Prostate gland (tissue), 2 donors: ENCODE data around the gene SSC5D. TPM values are rescaled to one million over a fixed set of nuclear protein-coding genes. Genes with fewer than 3 reads are reported as not detected.

Experiments used
- DNase-seq: peaks from one replicate; pipeline ENCODE4 v3.0.0-alpha.2; 2019; ENCODE audit warnings: low spot score
- H3K27ac ChIP-seq, 2 donors: fragments of 200-600 bp; sonication (generic); 2 replicates each; pipeline ENCODE4 v1.5.1; 2017 to 2019
- H3K27me3 ChIP-seq: fragments of 200-600 bp; sonication (generic); replicated peaks from 2 replicates; pipeline ENCODE4 v1.5.1; 2019; ENCODE audit not compliant: insufficient read depth
- H3K36me3 ChIP-seq, 2 donors: fragments of 200-600 bp; sonication (generic); 1 replicate in 1 of 2; 2 replicates in 1 of 2; pipeline versions ENCODE4 v1.5.1 to v1.8.1; 2017 to 2019
- H3K4me1 ChIP-seq: fragments of 200-600 bp; sonication (generic); replicated peaks from 2 replicates; pipeline ENCODE4 v1.5.1; 2019
- H3K4me3 ChIP-seq, 2 donors: fragments of 200-600 bp; sonication (generic); 2 replicates each; pipeline ENCODE4 v1.5.1; 2017 to 2019
- H3K9me3 ChIP-seq: fragments of 200-600 bp; sonication (generic); 2 replicates; pipeline ENCODE4 v1.5.1; 2017
- POLR2A ChIP-seq: fragments of 450-650 bp; IDR thresholded peaks from one replicate; pipeline ENCODE4 v1.6.1; 2016; ENCODE audit warnings: antibody characterized with exemption, mild to moderate bottlenecking
- POLR2AphosphoS5 ChIP-seq: sonication (generic); formaldehyde crosslinking; IDR thresholded peaks from one replicate; pipeline ENCODE4 v1.6.1; 2017; ENCODE audit warnings: antibody characterized with exemption
- WGBS: methylation state at CpG from one replicate; pipeline ENCODE4 v1.1.5; 2018; 5-methylcytosine and 5-hydroxymethylcytosine counted together
- intact Hi-C: fragments of 100-400 bp; cut with DNase I; formaldehyde crosslinking; loops from one replicate; pipeline ENCODE4 v1.14.2; 2022
- total RNA-seq, 2 donors: library from RNA; depleted of rRNA; stranded (reverse); fragments of >200 nt; gene quantifications; one replicate each; pipeline ENCODE4 v1.1.0, GENCODE V29; 2016
- TF ChIP-seq, protein P1 (sequence below), 4 experiments: fragments of 200-600 bp in 2 of 4; fragments of 450-650 bp in 2 of 4; sonication (generic) in 2 of 4; IDR thresholded peaks; 1 replicate in 3 of 4; 2 replicates in 1 of 4; pipeline ENCODE4 v1.5.1; 2016 to 2019; ENCODE audit warnings: antibody characterized with exemption in 4 of 4, mild to moderate bottlenecking in 2 of 4, moderate library complexity in 2 of 4

The SSC5D gene
- total RNA-seq, 2 donors from 2014 or later: 5.6 to 8.6 TPM

DNA sequence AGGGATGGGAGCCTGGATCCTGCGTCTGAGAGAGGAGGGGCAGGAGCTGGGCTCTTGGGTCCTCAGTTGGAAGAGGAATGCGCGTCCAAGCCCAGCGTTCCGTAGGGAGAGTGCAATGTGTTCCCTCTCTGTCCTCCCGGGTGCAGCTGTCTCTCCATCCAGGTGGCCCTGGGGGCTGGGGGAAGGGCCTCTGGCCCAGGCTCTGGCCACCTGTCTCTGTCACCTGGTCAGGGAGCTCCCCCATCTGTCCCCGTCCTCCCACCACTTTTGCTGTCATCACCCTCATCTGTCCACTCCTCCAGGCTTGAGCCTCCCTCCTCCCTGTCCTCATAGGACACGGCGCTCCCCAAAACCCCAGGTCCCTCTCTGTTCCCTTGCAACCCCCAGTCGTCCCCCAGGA is 52.4 kb downstream of the SSC5D start:
- no peak for DNase-seq

DNA sequence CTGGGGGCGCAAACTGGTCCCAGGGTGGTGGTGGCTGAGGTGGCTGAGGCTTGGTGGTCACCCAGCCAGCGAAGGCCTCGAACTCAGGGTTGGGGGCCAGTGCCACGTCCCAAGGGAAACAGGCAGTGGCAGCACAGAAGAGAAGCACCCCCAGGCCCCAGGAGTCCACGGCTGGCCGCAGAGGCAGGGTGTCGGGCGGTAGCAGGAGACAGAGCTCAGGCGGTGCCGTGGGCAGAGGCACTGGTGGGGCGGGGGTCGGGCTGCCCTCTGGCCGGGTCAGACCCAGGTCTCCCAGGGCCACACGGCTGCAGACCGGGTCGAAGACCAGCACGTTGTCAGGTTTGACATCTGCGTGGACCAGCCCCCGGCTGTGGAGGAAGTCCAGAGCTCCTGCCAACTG is 52.9 kb downstream of the SSC5D start:
- Histone ChIP-seq H3K4me1 (no peaks in the 10 kb centered on the region), H3K9me3 (no peaks in the 10 kb centered on the region), H3K36me3 (no peaks in the 10 kb centered on the region), H3K4me3 (no peak overlapping the region), H3K27me3 (no peaks in the 10 kb centered on the region), H3K27ac (no peak overlapping the region)
- no peak for TF ChIP-seq POLR2A
- no peak for DNase-seq
- intact Hi-C loops: no loop called here
- WGBS: 78% methylated on average over 17 of the region's 19 CpGs

More for the DNA sequence above, 52.4 kb downstream of the SSC5D start:
- 32% methylated on average over 10 of the region's 10 CpGs for whole genome bisulfite sequencing
- Histone ChIP-seq H3K9me3 (no peaks in the 10 kb centered on the region), H3K27ac (no peak overlapping the region), H3K36me3 (no peaks in the 10 kb centered on the region), H3K27me3 (no peaks in the 10 kb centered on the region), H3K4me1 (no peaks in the 10 kb centered on the region), H3K4me3 (no peak overlapping the region)
- TF ChIP-seq, protein P1, sequence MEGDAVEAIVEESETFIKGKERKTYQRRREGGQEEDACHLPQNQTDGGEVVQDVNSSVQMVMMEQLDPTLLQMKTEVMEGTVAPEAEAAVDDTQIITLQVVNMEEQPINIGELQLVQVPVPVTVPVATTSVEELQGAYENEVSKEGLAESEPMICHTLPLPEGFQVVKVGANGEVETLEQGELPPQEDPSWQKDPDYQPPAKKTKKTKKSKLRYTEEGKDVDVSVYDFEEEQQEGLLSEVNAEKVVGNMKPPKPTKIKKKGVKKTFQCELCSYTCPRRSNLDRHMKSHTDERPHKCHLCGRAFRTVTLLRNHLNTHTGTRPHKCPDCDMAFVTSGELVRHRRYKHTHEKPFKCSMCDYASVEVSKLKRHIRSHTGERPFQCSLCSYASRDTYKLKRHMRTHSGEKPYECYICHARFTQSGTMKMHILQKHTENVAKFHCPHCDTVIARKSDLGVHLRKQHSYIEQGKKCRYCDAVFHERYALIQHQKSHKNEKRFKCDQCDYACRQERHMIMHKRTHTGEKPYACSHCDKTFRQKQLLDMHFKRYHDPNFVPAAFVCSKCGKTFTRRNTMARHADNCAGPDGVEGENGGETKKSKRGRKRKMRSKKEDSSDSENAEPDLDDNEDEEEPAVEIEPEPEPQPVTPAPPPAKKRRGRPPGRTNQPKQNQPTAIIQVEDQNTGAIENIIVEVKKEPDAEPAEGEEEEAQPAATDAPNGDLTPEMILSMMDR (IDR thresholded peaks at IDR 0.05): no peak
- no peak for TF ChIP-seq POLR2A
- TF ChIP-seq POLR2AphosphoS5: no peak
- intact Hi-C loops: no loop called here

DNA sequence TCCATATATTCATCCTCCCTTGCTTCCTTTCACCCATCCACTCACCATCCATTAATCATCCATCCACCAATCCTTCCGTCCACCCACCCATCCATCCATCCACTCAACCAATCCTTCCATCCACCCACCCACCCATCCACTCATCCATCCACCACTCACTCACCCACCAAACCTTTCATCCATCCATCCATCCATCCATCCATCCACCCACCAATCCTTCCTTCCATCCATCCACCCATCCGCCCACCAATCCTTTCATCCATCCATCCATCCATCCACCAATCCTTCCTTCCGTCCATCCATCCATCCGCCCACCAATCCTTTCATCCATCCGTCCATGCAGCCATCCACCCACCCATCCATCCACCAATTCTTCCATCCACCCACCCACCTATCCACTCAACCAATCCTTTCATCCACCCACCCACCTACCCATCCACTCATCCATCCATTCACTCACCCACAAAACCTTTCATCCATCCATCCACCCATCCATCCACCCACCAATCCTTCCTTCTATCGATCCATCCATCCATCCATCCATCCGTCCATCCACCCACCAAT is 54.1 kb downstream of the SSC5D start:
- H3K4me3 ChIP-seq: no peak overlapping the region
- no peaks in the 10 kb centered on the region for H3K27me3 ChIP-seq
- no peak overlapping the region for H3K27ac ChIP-seq
- WGBS: 94% methylated on average over 7 of the region's 7 CpGs
- no peak for TF ChIP-seq POLR2A
- TF ChIP-seq, protein P1 (IDR thresholded peaks at IDR 0.05): no peak
- no peak for TF ChIP-seq POLR2AphosphoS5
- no peak for DNase-seq
- no peaks in the 10 kb centered on the region for H3K9me3 ChIP-seq
- intact Hi-C loops: no loop called here
- H3K36me3 ChIP-seq: no peaks in the 10 kb centered on the region
- no peaks in the 10 kb centered on the region for H3K4me1 ChIP-seq

DNA sequence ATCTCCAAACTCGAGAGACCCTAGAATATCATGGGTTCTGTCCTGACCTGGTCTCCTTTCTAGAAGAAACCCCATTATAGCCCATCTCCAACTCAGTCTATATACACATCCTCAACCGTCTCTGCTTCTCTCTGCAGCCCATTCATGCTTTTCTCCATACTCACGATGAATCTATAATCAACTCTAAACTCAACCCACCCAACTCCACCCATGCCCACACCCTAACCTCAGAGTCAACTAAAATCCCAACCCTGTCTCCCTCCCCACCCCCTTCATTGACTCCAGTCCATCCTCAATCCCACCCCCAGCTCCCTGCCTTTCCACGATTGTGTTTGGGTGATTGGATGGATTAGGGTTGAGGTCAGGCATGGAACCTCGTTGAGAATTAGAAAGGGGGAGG is 55.3 kb downstream of the SSC5D start:
- Histone ChIP-seq H3K4me1 (no peaks in the 10 kb centered on the region), H3K27me3 (no peaks in the 10 kb centered on the region), H3K9me3 (no peaks in the 10 kb centered on the region), H3K36me3 (no peaks in the 10 kb centered on the region), H3K27ac (no peak overlapping the region), H3K4me3 (no peak overlapping the region)
- intact Hi-C loops: no loop called here
- TF ChIP-seq, protein P1 (IDR thresholded peaks at IDR 0.05): no peak
- TF ChIP-seq POLR2A (no peak), POLR2AphosphoS5 (no peak)
- DNase-seq: no peak
- 65% methylated on average over 5 of the region's 5 CpGs for WGBS

DNA sequence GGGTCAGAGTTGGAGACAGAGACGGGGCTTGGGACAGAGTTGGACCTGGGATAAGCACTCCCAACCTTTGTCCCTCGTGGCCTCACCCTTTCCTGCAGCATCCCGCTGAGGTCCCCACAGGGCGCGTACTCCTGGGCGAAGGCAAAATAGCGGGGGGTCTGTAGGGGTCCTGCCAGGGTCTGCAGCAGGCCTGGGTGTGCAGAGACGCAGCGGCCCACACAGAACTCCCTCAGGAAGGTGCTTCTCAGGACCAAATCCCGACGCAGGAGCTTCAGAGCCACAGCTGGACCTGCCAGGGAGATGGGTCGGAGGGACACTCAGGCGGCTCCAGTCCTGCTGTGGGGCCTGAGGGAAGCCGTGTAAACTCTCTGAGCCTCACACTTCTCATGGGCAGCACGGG is 55.8 kb downstream of the SSC5D start:
- whole genome bisulfite sequencing: 86% methylated on average over 15 of the region's 15 CpGs
- TF ChIP-seq, protein P1 (IDR thresholded peaks at IDR 0.05): no peak
- TF ChIP-seq POLR2AphosphoS5: no peak
- TF ChIP-seq POLR2A: no peak
- no peaks in the 10 kb centered on the region for H3K36me3 ChIP-seq
- intact Hi-C loops: no loop called here
- DNase-seq: no peak
- no peak overlapping the region for H3K4me3 ChIP-seq
- H3K9me3 ChIP-seq: no peaks in the 10 kb centered on the region
- no peaks in the 10 kb centered on the region for H3K4me1 ChIP-seq
- no peak overlapping the region for H3K27ac ChIP-seq
- no peaks in the 10 kb centered on the region for H3K27me3 ChIP-seq
